ENCODE results near the gene CEACAM6. TPM values are rescaled to one million over a fixed set of nuclear protein-coding genes. Genes with fewer than 3 reads are reported as not detected.

Gene CEACAM6
- total RNA-seq, 1 experiment from 2014 or later, result 0.37 TPM

DNA sequence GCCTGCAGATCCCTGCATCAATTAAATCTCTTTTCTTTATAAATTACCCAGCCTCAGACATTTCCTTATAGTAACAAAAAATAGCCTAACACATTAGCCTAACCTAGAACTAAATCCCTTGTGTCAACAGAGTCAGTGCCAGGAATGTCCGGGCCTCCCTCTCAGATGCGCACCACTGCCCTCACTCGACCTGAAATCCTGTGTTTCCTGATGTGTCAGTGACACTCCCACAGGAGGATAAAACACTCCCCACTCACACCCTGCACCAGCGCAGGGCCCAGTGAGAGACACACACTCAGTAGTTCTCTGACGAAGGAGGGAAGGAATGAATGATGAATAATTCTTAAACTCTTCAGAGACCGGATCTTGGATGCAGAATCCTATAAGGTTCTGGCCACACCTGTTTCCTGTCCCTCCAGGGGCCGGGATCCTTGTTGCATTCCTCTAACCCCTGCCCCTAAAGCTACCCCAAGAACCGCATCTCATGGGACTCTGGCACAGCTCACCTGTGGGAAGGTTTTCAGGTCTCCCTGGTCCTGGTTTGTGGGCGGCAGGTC, 44.2 kb downstream of the CEACAM6 start (continued):
- TF ChIP-seq GRHL2 (CRISPR knock-in tag; IDR thresholded peaks at IDR 0.05; ENCODE audit: insufficient replicate concordance, severe bottlenecking) (no peak), ATF1 (CRISPR knock-in tag; IDR thresholded peaks at IDR 0.05) (no peak), ZNF263 (CRISPR knock-in tag; IDR thresholded peaks at IDR 0.05; ENCODE audit: low read depth) (no peak)
- TF ChIP-seq, protein P1, sequence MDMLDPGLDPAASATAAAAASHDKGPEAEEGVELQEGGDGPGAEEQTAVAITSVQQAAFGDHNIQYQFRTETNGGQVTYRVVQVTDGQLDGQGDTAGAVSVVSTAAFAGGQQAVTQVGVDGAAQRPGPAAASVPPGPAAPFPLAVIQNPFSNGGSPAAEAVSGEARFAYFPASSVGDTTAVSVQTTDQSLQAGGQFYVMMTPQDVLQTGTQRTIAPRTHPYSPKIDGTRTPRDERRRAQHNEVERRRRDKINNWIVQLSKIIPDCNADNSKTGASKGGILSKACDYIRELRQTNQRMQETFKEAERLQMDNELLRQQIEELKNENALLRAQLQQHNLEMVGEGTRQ (CRISPR knock-in tag; IDR thresholded peaks at IDR 0.05), result no peak
- TF ChIP-seq, protein P2, sequence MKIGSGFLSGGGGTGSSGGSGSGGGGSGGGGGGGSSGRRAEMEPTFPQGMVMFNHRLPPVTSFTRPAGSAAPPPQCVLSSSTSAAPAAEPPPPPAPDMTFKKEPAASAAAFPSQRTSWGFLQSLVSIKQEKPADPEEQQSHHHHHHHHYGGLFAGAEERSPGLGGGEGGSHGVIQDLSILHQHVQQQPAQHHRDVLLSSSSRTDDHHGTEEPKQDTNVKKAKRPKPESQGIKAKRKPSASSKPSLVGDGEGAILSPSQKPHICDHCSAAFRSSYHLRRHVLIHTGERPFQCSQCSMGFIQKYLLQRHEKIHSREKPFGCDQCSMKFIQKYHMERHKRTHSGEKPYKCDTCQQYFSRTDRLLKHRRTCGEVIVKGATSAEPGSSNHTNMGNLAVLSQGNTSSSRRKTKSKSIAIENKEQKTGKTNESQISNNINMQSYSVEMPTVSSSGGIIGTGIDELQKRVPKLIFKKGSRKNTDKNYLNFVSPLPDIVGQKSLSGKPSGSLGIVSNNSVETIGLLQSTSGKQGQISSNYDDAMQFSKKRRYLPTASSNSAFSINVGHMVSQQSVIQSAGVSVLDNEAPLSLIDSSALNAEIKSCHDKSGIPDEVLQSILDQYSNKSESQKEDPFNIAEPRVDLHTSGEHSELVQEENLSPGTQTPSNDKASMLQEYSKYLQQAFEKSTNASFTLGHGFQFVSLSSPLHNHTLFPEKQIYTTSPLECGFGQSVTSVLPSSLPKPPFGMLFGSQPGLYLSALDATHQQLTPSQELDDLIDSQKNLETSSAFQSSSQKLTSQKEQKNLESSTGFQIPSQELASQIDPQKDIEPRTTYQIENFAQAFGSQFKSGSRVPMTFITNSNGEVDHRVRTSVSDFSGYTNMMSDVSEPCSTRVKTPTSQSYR (CRISPR knock-in tag; IDR thresholded peaks at IDR 0.05), result no peak
- TF ChIP-seq, protein P3, sequence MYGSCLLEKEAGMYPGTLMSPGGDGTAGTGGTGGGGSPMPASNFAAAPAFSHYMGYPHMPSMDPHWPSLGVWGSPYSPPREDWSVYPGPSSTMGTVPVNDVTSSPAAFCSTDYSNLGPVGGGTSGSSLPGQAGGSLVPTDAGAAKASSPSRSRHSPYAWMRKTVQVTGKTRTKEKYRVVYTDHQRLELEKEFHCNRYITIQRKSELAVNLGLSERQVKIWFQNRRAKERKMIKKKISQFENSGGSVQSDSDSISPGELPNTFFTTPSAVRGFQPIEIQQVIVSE (CRISPR knock-in tag; IDR thresholded peaks at IDR 0.05; ENCODE audit: borderline replicate concordance), result no peak

DNA sequence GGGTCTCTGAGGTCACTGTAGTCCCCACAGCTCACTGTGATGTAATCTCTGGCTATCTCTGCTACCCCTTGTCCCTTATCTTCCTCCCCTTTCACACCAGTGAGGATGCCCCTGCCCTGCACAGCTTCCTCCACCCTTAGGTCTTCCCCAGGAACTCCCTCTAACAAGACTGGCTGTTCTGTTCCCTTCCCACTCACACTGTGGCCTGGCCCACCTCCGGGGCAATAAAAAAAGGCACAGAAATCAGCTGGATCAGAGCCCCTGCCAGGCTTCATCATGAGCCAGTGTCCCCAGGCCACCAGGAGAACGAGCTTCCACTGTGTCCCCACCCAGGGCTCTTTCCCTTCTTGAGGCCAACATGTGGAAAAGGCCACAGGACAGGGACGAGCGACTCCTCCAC, 45.7 kb downstream of the CEACAM6 start:
- no peaks in the 10 kb centered on the region; the same call in 1 of the 2 replicates for H3K27me3 Mint-ChIP-seq (ENCODE audit: low read depth)
- DNase-seq (ENCODE audit: low spot score) (no peak), ATAC-seq (no peak)
- ChIA-PET CTCF (interaction anchor here (2.7 kb wide), 1 partner anchor 94 kb away, joined by 9 read pairs; no protein-coding TSS in a partner anchor), POLR2A (no interaction called here)
- no peak overlapping the region for H3K27ac Mint-ChIP-seq
- peaks cover 12% of the 10 kb centered on the region for H3K9me3 Mint-ChIP-seq
- H3K4me3 Mint-ChIP-seq, result no peak overlapping the region
- H3K4me1 Mint-ChIP-seq, result peaks cover 7% of the 10 kb centered on the region
- H3K36me3 Mint-ChIP-seq, result no peaks in the 10 kb centered on the region
- no peak for TF ChIP-seq ZNF416 (CRISPR knock-in tag; IDR thresholded peaks at IDR 0.05)
- TF ChIP-seq NFATC4 (CRISPR knock-in tag; IDR thresholded peaks at IDR 0.05), result no peak
- TF ChIP-seq, protein P4, sequence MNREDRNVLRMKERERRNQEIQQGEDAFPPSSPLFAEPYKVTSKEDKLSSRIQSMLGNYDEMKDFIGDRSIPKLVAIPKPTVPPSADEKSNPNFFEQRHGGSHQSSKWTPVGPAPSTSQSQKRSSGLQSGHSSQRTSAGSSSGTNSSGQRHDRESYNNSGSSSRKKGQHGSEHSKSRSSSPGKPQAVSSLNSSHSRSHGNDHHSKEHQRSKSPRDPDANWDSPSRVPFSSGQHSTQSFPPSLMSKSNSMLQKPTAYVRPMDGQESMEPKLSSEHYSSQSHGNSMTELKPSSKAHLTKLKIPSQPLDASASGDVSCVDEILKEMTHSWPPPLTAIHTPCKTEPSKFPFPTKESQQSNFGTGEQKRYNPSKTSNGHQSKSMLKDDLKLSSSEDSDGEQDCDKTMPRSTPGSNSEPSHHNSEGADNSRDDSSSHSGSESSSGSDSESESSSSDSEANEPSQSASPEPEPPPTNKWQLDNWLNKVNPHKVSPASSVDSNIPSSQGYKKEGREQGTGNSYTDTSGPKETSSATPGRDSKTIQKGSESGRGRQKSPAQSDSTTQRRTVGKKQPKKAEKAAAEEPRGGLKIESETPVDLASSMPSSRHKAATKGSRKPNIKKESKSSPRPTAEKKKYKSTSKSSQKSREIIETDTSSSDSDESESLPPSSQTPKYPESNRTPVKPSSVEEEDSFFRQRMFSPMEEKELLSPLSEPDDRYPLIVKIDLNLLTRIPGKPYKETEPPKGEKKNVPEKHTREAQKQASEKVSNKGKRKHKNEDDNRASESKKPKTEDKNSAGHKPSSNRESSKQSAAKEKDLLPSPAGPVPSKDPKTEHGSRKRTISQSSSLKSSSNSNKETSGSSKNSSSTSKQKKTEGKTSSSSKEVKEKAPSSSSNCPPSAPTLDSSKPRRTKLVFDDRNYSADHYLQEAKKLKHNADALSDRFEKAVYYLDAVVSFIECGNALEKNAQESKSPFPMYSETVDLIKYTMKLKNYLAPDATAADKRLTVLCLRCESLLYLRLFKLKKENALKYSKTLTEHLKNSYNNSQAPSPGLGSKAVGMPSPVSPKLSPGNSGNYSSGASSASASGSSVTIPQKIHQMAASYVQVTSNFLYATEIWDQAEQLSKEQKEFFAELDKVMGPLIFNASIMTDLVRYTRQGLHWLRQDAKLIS (CRISPR knock-in tag; IDR thresholded peaks at IDR 0.05; ENCODE audit: borderline replicate concordance), result no peak
- TF ChIP-seq, protein P5, sequence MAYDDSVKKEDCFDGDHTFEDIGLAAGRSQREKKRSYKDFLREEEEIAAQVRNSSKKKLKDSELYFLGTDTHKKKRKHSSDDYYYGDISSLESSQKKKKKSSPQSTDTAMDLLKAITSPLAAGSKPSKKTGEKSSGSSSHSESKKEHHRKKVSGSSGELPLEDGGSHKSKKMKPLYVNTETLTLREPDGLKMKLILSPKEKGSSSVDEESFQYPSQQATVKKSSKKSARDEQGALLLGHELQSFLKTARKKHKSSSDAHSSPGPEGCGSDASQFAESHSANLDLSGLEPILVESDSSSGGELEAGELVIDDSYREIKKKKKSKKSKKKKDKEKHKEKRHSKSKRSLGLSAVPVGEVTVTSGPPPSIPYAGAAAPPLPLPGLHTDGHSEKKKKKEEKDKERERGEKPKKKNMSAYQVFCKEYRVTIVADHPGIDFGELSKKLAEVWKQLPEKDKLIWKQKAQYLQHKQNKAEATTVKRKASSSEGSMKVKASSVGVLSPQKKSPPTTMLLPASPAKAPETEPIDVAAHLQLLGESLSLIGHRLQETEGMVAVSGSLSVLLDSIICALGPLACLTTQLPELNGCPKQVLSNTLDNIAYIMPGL (CRISPR knock-in tag; IDR thresholded peaks at IDR 0.05), result no peak
- TF ChIP-seq, protein P6, sequence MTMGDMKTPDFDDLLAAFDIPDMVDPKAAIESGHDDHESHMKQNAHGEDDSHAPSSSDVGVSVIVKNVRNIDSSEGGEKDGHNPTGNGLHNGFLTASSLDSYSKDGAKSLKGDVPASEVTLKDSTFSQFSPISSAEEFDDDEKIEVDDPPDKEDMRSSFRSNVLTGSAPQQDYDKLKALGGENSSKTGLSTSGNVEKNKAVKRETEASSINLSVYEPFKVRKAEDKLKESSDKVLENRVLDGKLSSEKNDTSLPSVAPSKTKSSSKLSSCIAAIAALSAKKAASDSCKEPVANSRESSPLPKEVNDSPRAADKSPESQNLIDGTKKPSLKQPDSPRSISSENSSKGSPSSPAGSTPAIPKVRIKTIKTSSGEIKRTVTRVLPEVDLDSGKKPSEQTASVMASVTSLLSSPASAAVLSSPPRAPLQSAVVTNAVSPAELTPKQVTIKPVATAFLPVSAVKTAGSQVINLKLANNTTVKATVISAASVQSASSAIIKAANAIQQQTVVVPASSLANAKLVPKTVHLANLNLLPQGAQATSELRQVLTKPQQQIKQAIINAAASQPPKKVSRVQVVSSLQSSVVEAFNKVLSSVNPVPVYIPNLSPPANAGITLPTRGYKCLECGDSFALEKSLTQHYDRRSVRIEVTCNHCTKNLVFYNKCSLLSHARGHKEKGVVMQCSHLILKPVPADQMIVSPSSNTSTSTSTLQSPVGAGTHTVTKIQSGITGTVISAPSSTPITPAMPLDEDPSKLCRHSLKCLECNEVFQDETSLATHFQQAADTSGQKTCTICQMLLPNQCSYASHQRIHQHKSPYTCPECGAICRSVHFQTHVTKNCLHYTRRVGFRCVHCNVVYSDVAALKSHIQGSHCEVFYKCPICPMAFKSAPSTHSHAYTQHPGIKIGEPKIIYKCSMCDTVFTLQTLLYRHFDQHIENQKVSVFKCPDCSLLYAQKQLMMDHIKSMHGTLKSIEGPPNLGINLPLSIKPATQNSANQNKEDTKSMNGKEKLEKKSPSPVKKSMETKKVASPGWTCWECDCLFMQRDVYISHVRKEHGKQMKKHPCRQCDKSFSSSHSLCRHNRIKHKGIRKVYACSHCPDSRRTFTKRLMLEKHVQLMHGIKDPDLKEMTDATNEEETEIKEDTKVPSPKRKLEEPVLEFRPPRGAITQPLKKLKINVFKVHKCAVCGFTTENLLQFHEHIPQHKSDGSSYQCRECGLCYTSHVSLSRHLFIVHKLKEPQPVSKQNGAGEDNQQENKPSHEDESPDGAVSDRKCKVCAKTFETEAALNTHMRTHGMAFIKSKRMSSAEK (CRISPR knock-in tag; IDR thresholded peaks at IDR 0.05; ENCODE audit: borderline replicate concordance), result no peak
- no peak for TF ChIP-seq ELF4 (CRISPR knock-in tag; IDR thresholded peaks at IDR 0.05; ENCODE audit: low read depth)
- TF ChIP-seq, protein P7, sequence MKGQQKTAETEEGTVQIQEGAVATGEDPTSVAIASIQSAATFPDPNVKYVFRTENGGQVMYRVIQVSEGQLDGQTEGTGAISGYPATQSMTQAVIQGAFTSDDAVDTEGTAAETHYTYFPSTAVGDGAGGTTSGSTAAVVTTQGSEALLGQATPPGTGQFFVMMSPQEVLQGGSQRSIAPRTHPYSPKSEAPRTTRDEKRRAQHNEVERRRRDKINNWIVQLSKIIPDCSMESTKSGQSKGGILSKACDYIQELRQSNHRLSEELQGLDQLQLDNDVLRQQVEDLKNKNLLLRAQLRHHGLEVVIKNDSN (CRISPR knock-in tag; IDR thresholded peaks at IDR 0.05), result no peak
- no peak for TF ChIP-seq SMAD3 (CRISPR knock-in tag; IDR thresholded peaks at IDR 0.05; ENCODE audit: borderline replicate concordance)
- TF ChIP-seq, protein P3 (CRISPR knock-in tag; IDR thresholded peaks at IDR 0.05; ENCODE audit: borderline replicate concordance), result no peak
